CD4-positive, alpha-beta memory T cell (primary cell): ENCODE measurements around the gene TMF1. TPM values are rescaled to one million over a fixed set of nuclear protein-coding genes. Genes with fewer than 3 reads are reported as not detected.
A peak's percentile ranks its signal among the peaks of the same experiment; 100 is the strongest.

Experiments
- CTCF ChIA-PET: fragments of 350-600 bp; sonication (Branson Sonifier 250); formaldehyde crosslinking; loops from one replicate; lab custom pipeline; 2021; ENCODE audit warnings: inconsistent platforms; ENCODE audit not compliant: partially characterized antibody; lab: Charles Lee
- POLR2A ChIA-PET: fragments of 350-600 bp; sonication (Branson Sonifier 250); formaldehyde crosslinking; loops from one replicate; lab custom pipeline; 2021; ENCODE audit not compliant: partially characterized antibody; lab: Charles Lee
- DNase-seq, 5 donors: peaks; one replicate each; pipeline versions ENCODE4 v3.0.0 to v3.0.0-alpha.2; 2020 to 2022; ENCODE audit warnings: mixed read lengths in 1 of 5
- H3K27ac ChIP-seq: one replicate; pipeline ENCODE4 v1.7.0; 2013; ENCODE audit warnings: low read depth, low read length
- H3K27me3 ChIP-seq: 2 replicates; pipeline ENCODE4 v1.7.0; 2013; ENCODE audit warnings: mild to moderate bottlenecking, low read length, moderate library complexity; ENCODE audit not compliant: insufficient read depth
- H3K36me3 ChIP-seq: 2 replicates; pipeline ENCODE4 v1.7.0; 2013; ENCODE audit warnings: mild to moderate bottlenecking, low read length, moderate library complexity; ENCODE audit not compliant: insufficient read depth
- H3K4me1 ChIP-seq: 2 replicates; pipeline ENCODE4 v1.7.0; 2013; ENCODE audit warnings: mild to moderate bottlenecking, low read length, moderate library complexity; ENCODE audit not compliant: insufficient read depth
- H3K4me3 ChIP-seq, 2 donors: one replicate each; pipeline ENCODE4 v1.7.0; 2013; ENCODE audit warnings: low read length in 2 of 2, mild to moderate bottlenecking in 1 of 2
- H3K9me3 ChIP-seq, 2 donors: one replicate each; pipeline ENCODE4 v1.7.0; 2013; ENCODE audit warnings: low read length in 2 of 2, control low read depth in 1 of 2; ENCODE audit not compliant: control insufficient read depth in 1 of 2
- H3K27ac Mint-ChIP-seq, 7 donors: one replicate each; pipeline ENCODE4 v1.8.0; 2020 to 2021; ENCODE audit warnings: mixed read lengths in 7 of 7, mild to moderate bottlenecking in 6 of 7, inconsistent platforms in 3 of 7, moderate library complexity in 3 of 7
- H3K27me3 Mint-ChIP-seq, 2 donors: one replicate each; pipeline ENCODE4 v1.8.0; 2020 to 2021; ENCODE audit warnings: mixed read lengths in 2 of 2
- H3K36me3 Mint-ChIP-seq, 2 donors: one replicate each; pipeline ENCODE4 v1.8.0; 2020 to 2021; ENCODE audit warnings: mixed read lengths in 2 of 2, inconsistent platforms in 1 of 2, mild to moderate bottlenecking in 1 of 2
- H3K4me1 Mint-ChIP-seq, 4 donors: one replicate each; pipeline ENCODE4 v1.8.0; 2020 to 2021; ENCODE audit warnings: mixed read lengths in 4 of 4, mild to moderate bottlenecking in 1 of 4
- H3K4me3 Mint-ChIP-seq, 8 donors: one replicate each; pipeline ENCODE4 v1.8.0; 2020 to 2021; ENCODE audit warnings: mixed read lengths in 8 of 8, mild to moderate bottlenecking in 7 of 8, moderate library complexity in 6 of 8, inconsistent platforms in 3 of 8
- H3K9me3 Mint-ChIP-seq, 8 donors: one replicate each; pipeline ENCODE4 v1.8.0; 2020 to 2021; ENCODE audit warnings: mixed read lengths in 8 of 8, mild to moderate bottlenecking in 5 of 8, inconsistent platforms in 3 of 8, moderate library complexity in 1 of 8
- intact Hi-C: fragments of 100-400 bp; cut with micrococcal nuclease; formaldehyde crosslinking; loops from one replicate; pipeline ENCODE4 v1.15.1; 2023
- polyA plus RNA-seq, 2 donors: library from polyadenylated mRNA; unstranded; fragments of 300-500 nt; fragmentation: Illumina TruSeq; gene quantifications; one replicate each; pipeline ENCODE4 v1.2.3, GENCODE V29; 2021
- total RNA-seq, 2 experiments: library from RNA; stranded (reverse); gene quantifications; one replicate each; pipeline ENCODE4 v1.2.3, GENCODE V29; 2021

Gene TMF1
- total and polyA plus RNA-seq, 4 experiments from 2014 or later: 42.8 to 61.0 (median 50.8) TPM

DNA sequence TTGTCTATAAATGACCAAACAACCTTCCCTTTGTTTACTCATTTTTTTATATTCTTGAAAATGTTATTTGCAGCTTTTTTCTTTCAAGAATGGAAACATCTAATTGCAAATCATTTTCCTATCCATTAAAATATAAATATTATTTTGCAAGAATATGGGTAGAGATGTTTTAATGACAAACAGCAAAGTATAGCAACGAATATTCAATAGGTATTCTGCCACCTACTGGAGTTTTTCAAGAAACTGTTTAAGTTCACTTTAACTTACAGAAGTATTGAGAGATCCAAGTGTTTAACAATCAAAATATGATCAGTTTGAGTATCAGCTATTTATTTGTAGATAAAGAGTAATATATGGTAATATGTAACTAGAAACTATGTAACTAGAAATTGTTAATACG lies 31.7 kb downstream of the TMF1 start:
- H3K4me1 Mint-ChIP-seq: peaks cover 0 to 4% (median under 1%) of the 10 kb centered on the region in 4 donors
- DNase-seq: no peak
- CTCF ChIA-PET: interaction anchor here (1.0 to 1.2 kb wide), 2 partner anchors 10 to 72 kb away, joined by 3 read pairs; no protein-coding TSS in a partner anchor

DNA sequence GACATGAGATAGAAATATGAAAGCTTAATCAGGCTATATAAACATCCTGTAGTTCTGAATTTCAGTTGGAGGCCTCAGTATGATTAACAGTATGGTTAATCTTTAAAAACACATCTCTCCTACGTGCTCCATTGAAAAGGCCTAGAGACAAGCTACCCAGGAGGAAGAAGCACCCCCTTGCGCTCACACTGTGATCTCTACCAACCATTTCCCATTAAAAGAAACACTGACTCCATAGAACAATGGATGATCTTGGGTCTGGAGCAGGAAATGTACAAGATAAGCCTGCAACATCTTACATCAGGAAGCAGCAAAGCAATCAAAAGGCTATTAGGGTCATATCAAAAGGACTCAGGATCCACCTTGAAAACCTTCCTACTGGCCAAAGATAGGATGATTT lies 35.2 kb downstream of the TMF1 start:
- Mint-ChIP-seq H3K9me3 (peaks cover 0 to 2% (median 0%) of the 10 kb centered on the region in 8 donors), H3K27me3 (no peaks in the 10 kb centered on the region), H3K27ac (no peak overlapping the region), H3K4me1 (peaks cover 12 to 25% (median 20%) of the 10 kb centered on the region in 4 donors), H3K36me3 (peaks cover 0 to 13% of the 10 kb centered on the region in 2 donors), H3K4me3 (no peak overlapping the region)
- Histone ChIP-seq H3K4me3 (no peak overlapping the region), H3K4me1 (peaks cover 26% of the 10 kb centered on the region), H3K27ac (no peak overlapping the region), H3K36me3 (no peaks in the 10 kb centered on the region), H3K27me3 (no peaks in the 10 kb centered on the region), H3K9me3 (no peaks in the 10 kb centered on the region)
- ChIA-PET POLR2A (interaction anchor here (0.8 kb wide), 1 partner anchor 70 kb away, joined by 3 read pairs; no protein-coding TSS in a partner anchor), CTCF (interaction anchor here (1.1 to 1.4 kb wide), 3 partner anchors 11 to 104 kb away, joined by 3 read pairs; no protein-coding TSS in a partner anchor)
- intact Hi-C loops: no loop called here
- no peak for DNase-seq

More for the DNA sequence above, 31.7 kb downstream of the TMF1 start:
- POLR2A ChIA-PET: interaction anchor here (1.2 kb wide), 1 partner anchor 32 kb away, joined by 6 read pairs; the partner anchor contains the start of gene TMF1
- H3K36me3 Mint-ChIP-seq: peaks cover 6 to 25% of the 10 kb centered on the region in 2 donors
- H3K27me3 ChIP-seq: no peaks in the 10 kb centered on the region
- H3K27me3 Mint-ChIP-seq: no peaks in the 10 kb centered on the region
- no peaks in the 10 kb centered on the region for H3K9me3 ChIP-seq
- peaks cover under 1% of the 10 kb centered on the region for H3K4me1 ChIP-seq
- H3K27ac Mint-ChIP-seq: no peak overlapping the region
- intact Hi-C loops: no loop called here
- no peak overlapping the region for H3K4me3 ChIP-seq
- peaks cover 14% of the 10 kb centered on the region for H3K36me3 ChIP-seq
- H3K27ac ChIP-seq: no peak overlapping the region
- no peaks in the 10 kb centered on the region for H3K9me3 Mint-ChIP-seq
- no peak overlapping the region for H3K4me3 Mint-ChIP-seq

DNA sequence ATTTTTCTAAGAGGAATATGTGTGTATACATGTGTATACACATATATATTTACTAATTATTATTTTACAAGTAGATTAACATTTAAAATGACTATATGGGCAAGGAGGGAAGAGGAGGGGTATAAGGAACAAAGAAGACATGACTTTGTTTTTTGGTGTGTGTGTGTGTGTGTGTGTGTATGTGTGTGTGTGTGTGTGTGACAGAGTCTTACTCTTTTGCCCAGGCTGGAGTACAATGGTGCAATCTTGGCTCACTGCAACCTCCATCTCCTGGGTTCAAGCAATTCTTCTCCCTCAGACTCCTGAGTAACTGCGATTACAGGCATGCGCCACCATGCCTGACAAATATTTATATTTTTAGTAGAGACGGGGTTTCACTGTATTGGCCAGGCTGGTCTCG lies 36.0 kb downstream of the TMF1 start:
- Mint-ChIP-seq H3K36me3 (peaks cover 0 to 10% of the 10 kb centered on the region in 2 donors), H3K27me3 (no peaks in the 10 kb centered on the region), H3K4me3 (no peak overlapping the region), H3K9me3 (peaks cover 0 to 2% (median 0%) of the 10 kb centered on the region in 8 donors), H3K27ac (no peak overlapping the region), H3K4me1 (peaks cover 12 to 32% (median 23%) of the 10 kb centered on the region in 4 donors)
- H3K4me1 ChIP-seq: peaks cover 26% of the 10 kb centered on the region
- DNase-seq: no peak
- intact Hi-C loops: no loop called here
- ChIA-PET CTCF (interaction anchor here (1.1 to 1.4 kb wide), 2 partner anchors 12 to 23 kb away, joined by 3 read pairs; no protein-coding TSS in a partner anchor), POLR2A (interaction anchor here (0.8 kb wide), 1 partner anchor 70 kb away, joined by 3 read pairs; no protein-coding TSS in a partner anchor)
- H3K27ac ChIP-seq: no peak overlapping the region
- H3K27me3 ChIP-seq: no peaks in the 10 kb centered on the region
- H3K36me3 ChIP-seq: no peaks in the 10 kb centered on the region
- no peak overlapping the region for H3K4me3 ChIP-seq
- H3K9me3 ChIP-seq: no peaks in the 10 kb centered on the region

DNA sequence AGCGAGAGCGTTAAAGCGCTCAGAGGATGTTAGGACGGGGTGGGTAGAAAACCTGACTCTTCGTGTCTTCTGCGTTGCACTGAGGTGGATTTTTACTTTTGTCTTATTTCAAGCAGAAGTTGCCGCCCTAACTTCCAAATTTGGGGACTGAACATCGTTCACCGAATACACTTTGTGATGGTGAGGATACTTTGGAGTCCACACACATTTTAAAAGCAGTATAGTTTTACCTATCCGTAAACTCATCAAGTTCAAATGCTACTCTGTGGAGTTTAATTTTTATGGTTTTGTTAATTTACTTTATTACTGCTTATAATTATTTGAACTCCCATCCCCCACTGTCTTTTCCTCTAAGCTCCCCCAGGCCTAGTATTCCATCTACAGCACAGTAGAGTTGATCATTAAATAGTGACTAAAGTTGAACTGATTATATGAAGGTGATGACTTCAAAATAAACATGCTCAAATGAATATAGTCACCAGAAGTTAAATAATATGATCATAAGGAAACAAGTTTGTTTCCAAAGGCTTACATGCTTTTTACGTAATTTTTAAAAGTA lies 38.0 kb downstream of the TMF1 start:
- peak overlapping the region; percentile 80 to 89 (median 83) for H3K4me3 Mint-ChIP-seq
- peaks cover 16 to 40% (median 27%) of the 10 kb centered on the region in 4 donors for H3K4me1 Mint-ChIP-seq
- CTCF ChIA-PET: interaction anchor here (0.9 to 2.0 kb wide), 6 partner anchors 11 to 328 kb away, joined by 3 to 10 read pairs (median 3); partner anchors contain the start of genes LMOD3 and TMF1
- Histone ChIP-seq H3K27me3 (no peaks in the 10 kb centered on the region), H3K27ac (peak overlapping the region; percentile 63), H3K36me3 (peaks cover under 1% of the 10 kb centered on the region), H3K4me1 (peaks cover 26% of the 10 kb centered on the region), H3K9me3 (no peaks in the 10 kb centered on the region), H3K4me3 (peak overlapping the region; percentile 46 to 64)
- intact Hi-C loops: no loop called here
- H3K36me3 Mint-ChIP-seq: peaks cover 0 to 11% of the 10 kb centered on the region in 2 donors
- POLR2A ChIA-PET: interaction anchor here (0.8 to 1.7 kb wide), 12 partner anchors 9 to 186 kb away, joined by 3 to 13 read pairs (median 4); partner anchors contain the start of gene ARL6IP5
- H3K27me3 Mint-ChIP-seq: no peaks in the 10 kb centered on the region
- DNase-seq: no peak
- H3K27ac Mint-ChIP-seq: peak overlapping the region; percentile 41 to 90 (median 84)
- peaks cover 0 to 2% (median 0%) of the 10 kb centered on the region in 8 donors for H3K9me3 Mint-ChIP-seq

DNA sequence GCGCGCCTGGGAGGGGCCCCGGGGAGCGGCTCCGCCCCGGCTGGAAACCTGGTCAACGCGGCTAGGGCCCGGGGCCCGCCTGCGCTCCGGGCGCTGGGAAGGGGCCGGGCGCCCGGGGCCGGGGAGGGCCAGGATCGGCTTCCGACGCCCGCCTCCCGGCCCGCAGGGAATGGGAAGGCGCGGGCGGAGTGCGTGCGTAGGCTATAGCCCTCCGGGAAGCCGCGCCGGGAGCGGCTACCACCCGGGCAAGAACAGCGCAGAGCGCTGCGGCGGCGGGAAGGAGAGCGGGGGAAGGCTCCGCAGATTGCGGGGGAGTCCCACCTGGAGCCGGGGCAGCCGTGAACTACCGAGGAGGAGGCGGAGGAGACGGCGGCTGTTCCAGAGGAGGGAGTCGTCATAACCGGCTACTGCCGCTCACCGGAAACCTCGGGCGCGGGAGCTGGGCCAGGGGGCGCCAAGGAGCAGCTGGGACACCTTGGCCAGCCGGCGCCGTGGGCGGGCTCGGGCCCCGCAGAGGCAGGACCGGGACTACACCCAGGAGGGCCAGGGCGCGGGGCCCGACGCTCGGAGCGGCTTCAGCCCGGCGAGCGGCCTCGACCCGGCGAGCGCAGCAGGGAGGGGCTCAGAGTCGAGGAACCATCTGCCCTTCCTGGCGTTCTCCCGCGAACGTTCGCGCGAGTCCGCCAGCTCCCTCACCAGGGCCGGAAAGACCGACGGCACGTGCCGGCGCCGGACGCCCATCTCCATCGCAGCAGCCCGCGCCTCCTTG lies 38.7 kb downstream of the TMF1 start, which contains the start of gene EOGT:
TSS of gene EOGT (minus strand) at position 432 of the 769 bp plus-strand sequence. CDS start 3,838 bp downstream, outside the sequence.
- Mint-ChIP-seq H3K4me1 (peaks cover 16 to 43% (median 29%) of the 10 kb centered on the region in 4 donors), H3K27ac (peak within 1 kb of the TSS; percentile 73 to 97 (median 90)), H3K4me3 (peak within 1 kb of the TSS; percentile 87 to 98 (median 92)), H3K36me3 (peaks cover 0 to 11% of the 10 kb centered on the region in 2 donors), H3K27me3 (no peaks in the 10 kb centered on the region), H3K9me3 (peaks cover 0 to 2% (median 0%) of the 10 kb centered on the region in 8 donors)
- ChIA-PET CTCF (interaction anchor here (0.9 to 2.0 kb wide), 6 partner anchors 12 to 329 kb away, joined by 3 to 10 read pairs (median 3); partner anchors contain the start of genes LMOD3 and TMF1), POLR2A (interaction anchor here (0.8 to 1.7 kb wide), 14 partner anchors 8 to 186 kb away, joined by 3 to 13 read pairs (median 4); partner anchors contain the start of gene ARL6IP5)
- Histone ChIP-seq H3K4me1 (peaks cover 26% of the 10 kb centered on the region), H3K4me3 (peak within 1 kb of the TSS; percentile 46 to 64), H3K27ac (peak within 1 kb of the TSS; percentile 63), H3K27me3 (no peaks in the 10 kb centered on the region), H3K36me3 (peaks cover 5% of the 10 kb centered on the region), H3K9me3 (no peaks in the 10 kb centered on the region)
- peak; percentile 68 to 84 (median 72) for DNase-seq
- intact Hi-C loops: loop anchor here (1.0 to 2.0 kb wide), 2 partner anchors 39 to 71 kb away; partner anchors contain the start of genes ARL6IP5 and TMF1

DNA sequence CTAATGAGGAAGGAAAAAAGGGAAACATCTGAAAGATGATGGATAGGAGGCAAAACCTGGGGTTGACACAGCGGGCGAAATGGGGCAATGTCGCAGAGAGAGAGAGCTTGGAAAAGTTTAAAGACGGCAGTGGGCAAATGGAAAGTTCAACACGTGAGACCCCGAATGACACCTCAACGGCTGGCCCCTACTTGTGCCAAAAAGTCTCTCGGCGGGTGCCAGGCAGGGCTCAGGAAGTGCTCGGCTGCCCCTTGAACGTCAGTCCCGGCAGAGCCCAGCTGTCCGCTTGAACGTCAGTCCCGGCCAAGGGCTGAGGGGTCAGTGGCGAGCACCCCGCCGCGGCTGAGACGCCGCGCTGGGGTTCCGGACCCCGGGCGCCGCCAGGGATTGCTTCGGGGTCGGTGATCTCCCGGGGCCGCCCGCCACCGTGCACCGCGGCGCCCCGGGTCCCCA lies 39.3 kb downstream of the TMF1 start:
- Histone ChIP-seq H3K27ac (peak overlapping the region; percentile 63), H3K9me3 (no peaks in the 10 kb centered on the region), H3K36me3 (peaks cover 5% of the 10 kb centered on the region), H3K4me1 (peaks cover 26% of the 10 kb centered on the region), H3K4me3 (peak overlapping the region in 1 of 2 donors; percentile 64), H3K27me3 (no peaks in the 10 kb centered on the region)
- H3K4me3 Mint-ChIP-seq: peak overlapping the region; percentile 82 to 98 (median 92)
- H3K27ac Mint-ChIP-seq: peak overlapping the region; percentile 73 to 97 (median 90)
- peaks cover 6 to 17% of the 10 kb centered on the region in 2 donors for H3K36me3 Mint-ChIP-seq
- ChIA-PET CTCF (interaction anchor here (1.4 to 2.0 kb wide), 3 partner anchors 12 to 109 kb away, joined by 3 to 10 read pairs (median 4); partner anchors contain the start of genes LMOD3 and TMF1), POLR2A (interaction anchor here (0.9 to 1.7 kb wide), 7 partner anchors 15 to 187 kb away, joined by 3 to 13 read pairs (median 4); partner anchors contain the start of gene ARL6IP5)
- H3K27me3 Mint-ChIP-seq: no peaks in the 10 kb centered on the region
- intact Hi-C loops: loop anchor here (1.0 to 2.0 kb wide), 2 partner anchors 39 to 72 kb away; partner anchors contain the start of genes ARL6IP5 and TMF1
- H3K9me3 Mint-ChIP-seq: peaks cover 0 to 2% (median 0%) of the 10 kb centered on the region in 8 donors
- DNase-seq: peak in 1 of 5 donors; percentile 36
- H3K4me1 Mint-ChIP-seq: peaks cover 16 to 43% (median 29%) of the 10 kb centered on the region in 4 donors
